OCI-LY1 (cell line): ENCODE results near the gene SREBF1.

ENCODE experiments used
- H2AFZ ChIP-seq: fragments of 200-600 bp; sonication (generic), shearing (Covaris generic); 2 replicates; pipeline ENCODE4 v1.6.0; 2014; ENCODE audit warnings: antibody characterized with exemption, mild to moderate bottlenecking, low read length
- H3F3A ChIP-seq: fragments of 200-600 bp; sonication (generic), shearing (Covaris generic); 2 replicates; pipeline ENCODE4 v1.6.0; 2014; ENCODE audit warnings: mild to moderate bottlenecking, antibody characterized with exemption, low read length, moderate library complexity; ENCODE audit not compliant: insufficient read depth
- H3K27ac ChIP-seq: fragments of 200-600 bp; sonication (generic); 2 replicates; pipeline ENCODE4 v1.5.1; 2014; ENCODE audit warnings: low read length, mixed run types, mild to moderate bottlenecking, low read depth; ENCODE audit not compliant: poor library complexity, severe bottlenecking
- H3K27me3 ChIP-seq: fragments of 200-600 bp; sonication (generic); 2 replicates; pipeline ENCODE4 v1.6.0; 2014; ENCODE audit warnings: antibody characterized with exemption, mild to moderate bottlenecking, low read length, moderate library complexity; ENCODE audit not compliant: insufficient read depth
- H3K36me3 ChIP-seq: fragments of 200-600 bp; sonication (generic); 2 replicates; pipeline ENCODE4 v1.6.1; 2014; ENCODE audit warnings: mild to moderate bottlenecking, antibody characterized with exemption, low read length, moderate library complexity, mixed read lengths; ENCODE audit not compliant: insufficient read depth
- H3K4me1 ChIP-seq: fragments of 200-600 bp; sonication (generic); 2 replicates; pipeline ENCODE4 v1.5.1; 2014; ENCODE audit warnings: mild to moderate bottlenecking, low read length, moderate library complexity; ENCODE audit not compliant: insufficient read depth, severe bottlenecking
- H3K4me2 ChIP-seq: fragments of 200-600 bp; sonication (generic), shearing (Covaris generic); 2 replicates; pipeline ENCODE4 v1.6.1; 2014; ENCODE audit warnings: low read length
- H3K4me3 ChIP-seq: fragments of 200-600 bp; sonication (generic); 2 replicates; pipeline ENCODE4 v1.5.1; 2014; ENCODE audit warnings: low read length, low read depth, mild to moderate bottlenecking, mixed read lengths; ENCODE audit not compliant: poor library complexity, severe bottlenecking
- H3K79me2 ChIP-seq: fragments of 200-600 bp; shearing (Covaris generic); 2 replicates; pipeline ENCODE4 v1.6.1; 2016; ENCODE audit warnings: mixed run types, low read length, mixed read lengths; ENCODE audit not compliant: insufficient read depth
- H3K9ac ChIP-seq: fragments of 200-600 bp; sonication (generic), shearing (Covaris generic); 2 replicates; pipeline ENCODE4 v1.6.1; 2014; ENCODE audit warnings: mild to moderate bottlenecking, low read length, mixed read lengths
- H3K9me2 ChIP-seq: fragments of 200-600 bp; sonication (generic), shearing (Covaris generic); 2 replicates; pipeline ENCODE4 v1.6.1; 2014; ENCODE audit warnings: low read depth, mild to moderate bottlenecking, low read length, mixed read lengths
- H3K9me3 ChIP-seq: fragments of 200-600 bp; shearing (Covaris generic); 2 replicates; pipeline ENCODE4 v1.6.1; 2014; ENCODE audit warnings: low read length, mixed read lengths
- H4K20me1 ChIP-seq: fragments of 200-600 bp; sonication (generic), shearing (Covaris generic); 2 replicates; pipeline ENCODE4 v1.6.0; 2016; ENCODE audit warnings: mild to moderate bottlenecking, low read length; ENCODE audit not compliant: insufficient read depth
- EZH2 ChIP-seq: fragments of 200-600 bp; sonication (generic), shearing (Covaris generic); IDR thresholded peaks from 2 replicates; pipeline ENCODE4 v1.8.0; 2017; ENCODE audit warnings: borderline replicate concordance, mixed run types, mild to moderate bottlenecking, antibody characterized with exemption, low read length, moderate library complexity, mixed read lengths
- TF ChIP-seq, protein P1 (sequence below): fragments of 200-600 bp; sonication (generic), shearing (Covaris generic); IDR thresholded peaks from 2 replicates; pipeline ENCODE4 v1.5.1; 2017; ENCODE audit warnings: mild to moderate bottlenecking, antibody characterized with exemption, low read length, moderate library complexity, mixed read lengths

Gene SREBF1

DNA sequence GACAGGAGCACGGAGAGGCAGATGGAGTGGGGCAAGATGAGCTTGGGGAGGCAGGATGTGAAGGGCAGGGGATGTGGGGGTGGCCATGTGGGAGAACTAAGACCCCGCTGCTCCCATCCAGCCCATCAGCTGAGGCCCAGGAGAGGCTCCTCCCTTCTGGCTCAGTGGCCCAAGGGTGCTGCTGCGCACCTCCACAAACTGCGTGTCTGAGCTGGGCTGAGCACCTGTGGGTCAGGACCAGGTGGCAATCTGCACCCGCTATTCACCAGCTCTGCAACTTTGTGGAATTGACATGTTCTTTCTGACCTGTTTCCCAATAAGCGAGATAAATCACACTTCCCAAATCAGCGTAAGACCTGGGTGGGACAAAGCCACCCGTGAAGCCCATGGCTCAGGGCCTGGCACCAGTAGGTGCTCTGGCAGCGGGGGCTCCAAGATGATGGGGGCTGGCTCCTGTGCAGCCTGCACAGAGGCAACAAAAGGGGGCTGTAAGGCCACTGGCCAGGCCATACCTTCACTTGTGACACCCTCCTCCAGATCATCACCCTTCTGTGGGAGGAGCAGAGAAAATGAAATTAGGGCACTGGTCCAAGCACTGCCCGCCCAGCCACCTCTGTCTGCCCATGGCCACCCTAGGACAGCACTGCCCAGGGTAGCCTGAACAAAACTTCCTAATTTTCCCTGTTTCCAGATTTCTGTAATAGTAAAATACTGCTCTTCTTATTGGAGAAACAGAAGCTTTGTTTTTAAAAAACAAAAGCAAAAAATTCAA is 11.7 kb upstream of the SREBF1 start:
- H3K4me3 ChIP-seq = no peak overlapping the region
- no peaks in the 10 kb centered on the region for H3K79me2 ChIP-seq
- peaks cover 19% of the 10 kb centered on the region for H3K4me1 ChIP-seq
- no peak for TF ChIP-seq EZH2
- TF ChIP-seq, protein P1, sequence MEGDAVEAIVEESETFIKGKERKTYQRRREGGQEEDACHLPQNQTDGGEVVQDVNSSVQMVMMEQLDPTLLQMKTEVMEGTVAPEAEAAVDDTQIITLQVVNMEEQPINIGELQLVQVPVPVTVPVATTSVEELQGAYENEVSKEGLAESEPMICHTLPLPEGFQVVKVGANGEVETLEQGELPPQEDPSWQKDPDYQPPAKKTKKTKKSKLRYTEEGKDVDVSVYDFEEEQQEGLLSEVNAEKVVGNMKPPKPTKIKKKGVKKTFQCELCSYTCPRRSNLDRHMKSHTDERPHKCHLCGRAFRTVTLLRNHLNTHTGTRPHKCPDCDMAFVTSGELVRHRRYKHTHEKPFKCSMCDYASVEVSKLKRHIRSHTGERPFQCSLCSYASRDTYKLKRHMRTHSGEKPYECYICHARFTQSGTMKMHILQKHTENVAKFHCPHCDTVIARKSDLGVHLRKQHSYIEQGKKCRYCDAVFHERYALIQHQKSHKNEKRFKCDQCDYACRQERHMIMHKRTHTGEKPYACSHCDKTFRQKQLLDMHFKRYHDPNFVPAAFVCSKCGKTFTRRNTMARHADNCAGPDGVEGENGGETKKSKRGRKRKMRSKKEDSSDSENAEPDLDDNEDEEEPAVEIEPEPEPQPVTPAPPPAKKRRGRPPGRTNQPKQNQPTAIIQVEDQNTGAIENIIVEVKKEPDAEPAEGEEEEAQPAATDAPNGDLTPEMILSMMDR = no peak
- no peak overlapping the region for H3K4me2 ChIP-seq
- H3K36me3 ChIP-seq = no peaks in the 10 kb centered on the region
- no peaks in the 10 kb centered on the region for H3F3A ChIP-seq
- H3K9me2 ChIP-seq = no peaks in the 10 kb centered on the region
- H3K27ac ChIP-seq = no peak overlapping the region
- H4K20me1 ChIP-seq = no peaks in the 10 kb centered on the region
- H3K9ac ChIP-seq = no peak overlapping the region
- no peaks in the 10 kb centered on the region for H3K9me3 ChIP-seq
- H3K27me3 ChIP-seq = no peaks in the 10 kb centered on the region
- no peak overlapping the region for H2AFZ ChIP-seq

DNA sequence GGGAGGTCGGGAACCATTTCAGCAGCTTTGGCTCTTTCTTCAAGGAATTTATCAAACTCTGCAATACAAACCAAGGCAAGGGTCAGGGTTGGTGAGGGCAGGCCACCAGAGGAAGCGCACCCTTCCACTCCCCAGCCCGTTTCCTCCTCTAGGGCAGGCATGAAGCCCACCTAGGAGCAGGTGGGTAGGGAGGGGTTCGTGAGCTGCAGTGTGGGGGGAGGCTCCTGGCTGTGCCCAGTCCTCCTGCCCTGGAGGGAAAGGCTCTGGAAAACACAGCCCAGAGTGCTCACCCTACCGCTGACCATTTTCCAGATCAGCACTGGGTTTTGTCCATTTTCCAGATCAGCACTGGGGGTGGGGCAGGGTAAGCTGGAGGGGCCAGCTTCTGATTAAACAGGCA is 10.9 kb upstream of the SREBF1 start:
- no peak overlapping the region for H3K27ac ChIP-seq
- H3K9me3 ChIP-seq = no peaks in the 10 kb centered on the region
- H4K20me1 ChIP-seq = no peaks in the 10 kb centered on the region
- H2AFZ ChIP-seq = no peak overlapping the region
- no peaks in the 10 kb centered on the region for H3F3A ChIP-seq
- H3K27me3 ChIP-seq = no peaks in the 10 kb centered on the region
- H3K4me3 ChIP-seq = no peak overlapping the region
- peaks cover 19% of the 10 kb centered on the region for H3K4me1 ChIP-seq
- no peaks in the 10 kb centered on the region for H3K36me3 ChIP-seq
- H3K9me2 ChIP-seq = no peaks in the 10 kb centered on the region
- no peak overlapping the region for H3K9ac ChIP-seq
- no peaks in the 10 kb centered on the region for H3K79me2 ChIP-seq
- no peak for TF ChIP-seq EZH2
- TF ChIP-seq, protein P1 = no peak
- H3K4me2 ChIP-seq = no peak overlapping the region

DNA sequence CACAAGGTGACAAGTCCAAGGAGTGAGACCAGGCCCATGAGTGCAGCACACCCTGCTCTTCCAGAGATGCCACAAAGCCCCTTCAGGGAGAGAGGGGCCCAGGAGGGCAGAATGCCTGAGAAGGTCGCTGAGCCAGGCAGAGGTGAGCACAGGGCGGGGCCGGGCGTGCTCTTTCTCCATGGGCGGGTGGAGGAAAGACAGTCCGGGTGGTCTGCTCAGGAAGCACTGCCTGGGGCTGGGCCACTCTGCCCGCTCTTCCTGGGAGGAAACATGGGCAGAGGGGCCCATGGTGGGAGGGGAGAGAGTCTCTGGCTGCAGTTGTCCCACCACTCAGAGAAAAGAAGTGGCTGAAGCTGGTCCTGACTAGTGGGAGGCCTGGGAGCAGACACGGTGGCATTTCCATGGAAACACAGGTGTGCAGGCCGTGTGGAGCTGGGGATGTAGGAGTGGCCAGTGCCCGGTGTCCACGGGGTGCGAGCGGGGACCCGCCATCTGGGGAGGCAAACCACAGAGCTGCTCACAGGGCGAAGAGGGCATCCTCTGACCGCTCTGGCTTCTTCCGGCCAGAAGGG is 10.4 kb upstream of the SREBF1 start:
- Histone ChIP-seq H3K27ac (no peak overlapping the region), H3K4me2 (no peak overlapping the region)

More for the DNA sequence above, 10.4 kb upstream of the SREBF1 start:
- Histone ChIP-seq H3K79me2 (no peaks in the 10 kb centered on the region), H3K27me3 (no peaks in the 10 kb centered on the region), H4K20me1 (no peaks in the 10 kb centered on the region), H2AFZ (no peak overlapping the region), H3K9me3 (no peaks in the 10 kb centered on the region), H3K9me2 (no peaks in the 10 kb centered on the region), H3F3A (no peaks in the 10 kb centered on the region), H3K36me3 (no peaks in the 10 kb centered on the region), H3K4me3 (no peak overlapping the region), H3K4me1 (peaks cover 19% of the 10 kb centered on the region), H3K9ac (no peak overlapping the region)
- TF ChIP-seq EZH2 = no peak
- TF ChIP-seq, protein P1 = no peak
